Measurements from ENCODE around the gene GLB1L.

GLB1L gene

GRCh38 chr2:219278655-219279150 is 33.5 kb upstream of the GLB1L start:
- TF ChIP-seq PATZ1 (CRISPR knock-in tag; IDR thresholded peaks at IDR 0.05; ENCODE audit: borderline replicate concordance) (no peak), TSHZ2 (CRISPR knock-in tag; IDR thresholded peaks at IDR 0.05) (no peak), BACH2 (CRISPR knock-in tag; IDR thresholded peaks at IDR 0.05; ENCODE audit: borderline replicate concordance) (no peak), TOX (CRISPR knock-in tag; IDR thresholded peaks at IDR 0.05; ENCODE audit: borderline replicate concordance) (no peak), ZFP3 (CRISPR knock-in tag; IDR thresholded peaks at IDR 0.05) (no peak), ZNF565 (CRISPR knock-in tag; conservative IDR thresholded peaks at IDR 0.05; ENCODE audit: low read depth) (no peak)
- ATAC-seq = peak; percentile 62

- peak; percentile 44 for ATAC-seq
- TF ChIP-seq TCF4 (CRISPR knock-in tag; IDR thresholded peaks at IDR 0.05; ENCODE audit: borderline replicate concordance) = no peak
- TF ChIP-seq BACH2 (CRISPR knock-in tag; IDR thresholded peaks at IDR 0.05; ENCODE audit: borderline replicate concordance) = no peak
- no peak for TF ChIP-seq ZNF8 (CRISPR knock-in tag; IDR thresholded peaks at IDR 0.05)
- TF ChIP-seq RARB (CRISPR knock-in tag; IDR thresholded peaks at IDR 0.05) = no peak
- TF ChIP-seq ZNF70 (CRISPR knock-in tag; IDR thresholded peaks at IDR 0.05) = no peak
- no peak for TF ChIP-seq TSHZ2 (CRISPR knock-in tag; IDR thresholded peaks at IDR 0.05)
- no peak for TF ChIP-seq PATZ1 (CRISPR knock-in tag; IDR thresholded peaks at IDR 0.05; ENCODE audit: borderline replicate concordance)
- no peak for TF ChIP-seq CSDC2 (CRISPR knock-in tag; IDR thresholded peaks at IDR 0.05)
- no peak for TF ChIP-seq PPARA (CRISPR knock-in tag; IDR thresholded peaks at IDR 0.05; ENCODE audit: borderline replicate concordance)
- no peak for TF ChIP-seq CSRNP3 (CRISPR knock-in tag; IDR thresholded peaks at IDR 0.05)
- no peak for TF ChIP-seq TOX (CRISPR knock-in tag; IDR thresholded peaks at IDR 0.05; ENCODE audit: borderline replicate concordance)
- TF ChIP-seq ESRRG (CRISPR knock-in tag; IDR thresholded peaks at IDR 0.05) = no peak
- no peak for TF ChIP-seq OSR1 (CRISPR knock-in tag; IDR thresholded peaks at IDR 0.05)
- TF ChIP-seq ZNF565 (CRISPR knock-in tag; conservative IDR thresholded peaks at IDR 0.05; ENCODE audit: low read depth) = no peak
- no peak for TF ChIP-seq ZFP3 (CRISPR knock-in tag; IDR thresholded peaks at IDR 0.05)
- TF ChIP-seq ARNTL (CRISPR knock-in tag; IDR thresholded peaks at IDR 0.05; ENCODE audit: borderline replicate concordance, low read depth) = no peak
Observed at GRCh38 chr2:219277703-219278654, 32.7 kb upstream of the GLB1L start.

All from SK-N-SH treated with all-trans-retinoic acid at 6 μM for 48 hours (cell line).